Posterior cingulate gyrus (tissue), 11 donors: ENCODE results near the gene NCKAP5.
A peak's percentile ranks its signal among the peaks of the same experiment; 100 is the strongest.

Experiments
- DNase-seq, 10 donors: peaks; one replicate each; pipeline versions ENCODE4 v3.0.0 to v3.0.0-alpha.2; 2020 to 2021; ENCODE audit warnings: mixed read lengths in 3 of 10
- intact Hi-C: fragments of 100-400 bp; cut with DNase I; formaldehyde crosslinking; loops from one replicate; pipeline ENCODE4 v1.15.1; 2023

NCKAP5 gene

GRCh38 chr2:133568172-133568571 lies at the start of gene NCKAP5:
Gene NCKAP5, minus strand, starts transcription at chr2:133568463. Its CDS starts 50,937 bp downstream, at chr2:133517526.
- peak in 7 of 10 donors; percentile 21 to 90 (median 29) for DNase-seq
- intact Hi-C loops: loop anchor here (10.0 kb wide), 3 partner anchors 153 to 1023 kb away; partner anchors contain the start of gene LYPD1

DNA sequence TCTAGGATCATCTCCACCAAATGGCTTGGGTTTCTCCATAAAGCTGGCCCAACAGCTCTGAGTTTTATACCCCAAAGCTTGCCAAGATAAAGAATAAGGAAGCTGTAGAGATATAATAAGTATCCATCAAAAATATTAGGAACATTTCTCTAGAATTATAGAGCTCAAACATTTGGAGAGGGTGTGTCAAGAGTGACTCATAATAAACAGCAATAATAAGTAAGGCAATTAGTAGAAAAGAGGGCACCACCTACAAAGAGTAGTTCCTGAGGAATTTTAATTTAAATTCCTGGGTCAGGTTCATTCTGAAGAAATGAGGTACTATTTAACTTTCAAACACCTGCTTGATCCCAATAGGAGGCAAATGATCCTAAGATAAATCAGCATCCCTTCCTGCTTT lies 41.4 kb upstream of the NCKAP5 start:
- intact Hi-C loops: no loop called here
- DNase-seq: no peak

DNA sequence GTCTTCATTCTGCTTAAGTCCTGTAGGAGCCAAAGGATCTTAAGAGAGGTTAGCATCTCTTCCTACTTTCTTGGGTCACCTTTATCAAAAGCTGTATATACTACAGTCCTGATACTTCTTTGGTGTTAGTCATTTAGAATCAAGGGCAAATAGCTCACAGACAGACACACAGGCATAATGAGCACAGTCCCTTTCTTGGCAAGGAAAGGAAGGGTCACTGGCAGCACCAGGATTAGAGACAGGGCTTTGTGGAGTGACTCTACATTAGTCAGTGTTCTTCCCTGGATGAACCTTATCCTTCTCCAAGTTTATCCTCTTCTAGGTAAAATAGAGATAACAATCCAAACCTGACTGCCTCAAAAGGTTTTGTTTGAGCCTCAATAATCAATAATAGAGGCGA lies 40.0 kb upstream of the NCKAP5 start:
- intact Hi-C loops: no loop called here
- DNase-seq: no peak

DNA sequence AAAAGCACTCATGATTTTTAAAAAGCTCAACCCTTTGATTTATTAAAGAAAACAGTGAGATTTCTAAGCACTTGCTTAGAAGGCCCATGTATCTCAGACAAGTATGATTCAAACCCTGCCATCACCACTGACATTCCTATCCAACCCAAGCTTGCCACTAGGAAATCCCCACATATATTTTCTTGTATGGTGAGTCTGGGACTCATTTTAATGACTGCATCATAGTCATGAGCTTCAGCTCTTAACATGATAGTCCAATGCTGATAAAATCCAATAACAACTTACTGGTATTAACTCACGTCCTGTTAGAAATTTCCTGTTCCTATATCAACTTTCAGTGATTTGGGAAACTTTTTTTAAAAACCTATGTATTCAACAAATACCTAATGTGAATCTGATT lies 39.4 kb upstream of the NCKAP5 start:
- intact Hi-C loops: no loop called here
- DNase-seq: no peak

- intact Hi-C loops: no loop called here
- DNase-seq: no peak
Measured at GRCh38 chr2:133606616-133607015, 38.4 kb upstream of the NCKAP5 start.

DNA sequence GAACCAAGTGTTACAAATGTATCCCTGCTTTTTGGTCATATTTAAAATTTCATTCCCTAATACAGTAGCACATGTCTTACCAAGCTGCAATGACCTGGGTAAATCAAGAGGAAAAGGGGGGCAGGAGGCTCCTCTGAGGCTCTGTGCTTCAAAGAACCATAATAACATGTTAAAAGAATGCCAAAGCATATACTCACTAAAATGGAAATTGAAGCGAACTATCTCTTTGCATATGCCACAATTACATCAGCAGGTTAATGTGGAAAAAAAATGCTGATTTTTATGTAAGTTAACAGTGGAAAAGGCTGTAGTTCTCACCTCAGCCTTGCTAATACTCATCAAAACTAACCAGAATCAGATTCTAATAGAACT lies 37.5 kb upstream of the NCKAP5 start:
- DNase-seq: no peak
- intact Hi-C loops: no loop called here

DNA sequence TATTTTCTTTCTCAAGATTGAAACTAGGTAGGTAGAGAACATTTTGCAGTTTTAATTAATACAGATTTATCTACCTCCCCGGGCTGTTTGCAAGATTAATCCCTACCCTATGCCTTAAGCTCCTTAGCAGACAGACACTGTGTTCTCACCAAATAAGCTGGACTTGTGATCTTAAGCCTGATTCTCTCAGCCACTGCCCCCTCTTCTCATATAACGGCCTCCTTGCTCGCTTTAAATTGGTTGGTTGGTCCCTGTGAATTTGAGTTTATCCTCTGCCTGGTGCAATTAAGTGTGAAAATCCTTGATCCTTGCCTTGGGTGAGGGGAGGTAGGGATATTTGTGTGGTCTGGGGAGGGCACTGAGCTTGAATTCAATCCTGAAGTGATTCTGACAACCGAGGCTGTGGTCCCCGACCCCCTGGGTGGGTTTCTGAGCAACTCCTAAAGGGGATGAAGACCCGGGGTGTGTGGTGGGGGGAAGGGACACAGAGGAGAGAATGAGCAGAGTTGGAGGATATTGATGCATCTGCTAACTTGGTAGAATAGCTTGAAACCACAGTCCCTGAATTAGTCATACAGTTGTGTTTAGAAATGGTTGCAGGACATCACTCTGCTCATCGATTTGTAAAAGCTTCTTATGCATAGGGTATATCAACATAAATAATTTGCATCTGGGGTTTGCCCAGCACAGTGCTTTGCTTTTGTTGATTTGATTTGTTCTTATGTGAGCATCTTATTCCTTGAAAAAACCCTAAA lies 36.9 kb upstream of the NCKAP5 start:
- peak in 1 of 10 donors; percentile 48 for DNase-seq
- intact Hi-C loops: no loop called here

DNA sequence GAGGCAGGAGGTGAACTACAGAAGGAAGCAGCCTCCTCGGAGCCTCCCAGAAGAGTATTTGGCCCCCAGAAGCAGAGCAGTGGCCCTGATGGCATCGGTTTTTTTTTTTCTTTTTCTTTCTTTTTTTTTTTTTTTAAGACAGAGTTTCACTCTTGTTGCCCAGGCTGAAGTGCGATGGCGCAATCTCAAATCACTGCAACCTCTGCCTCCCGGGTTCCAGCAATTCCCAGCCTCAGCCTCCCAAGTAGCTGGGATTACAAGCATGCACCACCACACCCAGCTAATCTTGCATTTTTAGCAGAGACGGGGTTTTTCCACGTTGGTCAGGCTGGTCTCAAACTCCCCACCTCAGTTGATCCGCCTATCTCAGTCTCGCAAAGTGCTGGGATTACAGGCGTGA lies 34.8 kb upstream of the NCKAP5 start:
- peak in 2 of 10 donors; percentile 23 to 62 for DNase-seq
- intact Hi-C loops: loop anchor here (5.0 kb wide), 1 partner anchor 34 kb away; no protein-coding TSS in a partner anchor

DNA sequence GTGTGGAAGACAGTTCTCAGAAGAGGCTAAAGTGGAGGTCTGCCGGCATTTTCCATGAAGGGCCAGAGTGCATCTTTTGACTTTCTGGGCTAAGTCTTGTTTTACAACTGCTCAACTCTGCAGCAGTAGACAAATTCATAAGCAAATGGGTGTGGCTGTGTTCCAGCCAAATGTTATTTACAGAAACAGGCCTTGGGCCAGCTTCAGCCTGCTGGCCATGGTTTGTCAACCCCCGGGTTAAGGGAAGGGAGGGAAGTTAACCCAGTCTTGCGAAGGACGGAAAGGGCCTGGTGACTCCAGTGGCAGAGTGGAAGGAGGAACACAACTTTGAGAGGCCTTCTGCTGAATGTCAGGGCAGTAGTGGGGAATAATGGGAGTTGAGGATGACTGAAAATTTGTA lies 34.3 kb upstream of the NCKAP5 start:
- intact Hi-C loops: loop anchor here (5.0 kb wide), 1 partner anchor 35 kb away; no protein-coding TSS in a partner anchor
- peak in 1 of 10 donors; percentile 73 for DNase-seq

DNA sequence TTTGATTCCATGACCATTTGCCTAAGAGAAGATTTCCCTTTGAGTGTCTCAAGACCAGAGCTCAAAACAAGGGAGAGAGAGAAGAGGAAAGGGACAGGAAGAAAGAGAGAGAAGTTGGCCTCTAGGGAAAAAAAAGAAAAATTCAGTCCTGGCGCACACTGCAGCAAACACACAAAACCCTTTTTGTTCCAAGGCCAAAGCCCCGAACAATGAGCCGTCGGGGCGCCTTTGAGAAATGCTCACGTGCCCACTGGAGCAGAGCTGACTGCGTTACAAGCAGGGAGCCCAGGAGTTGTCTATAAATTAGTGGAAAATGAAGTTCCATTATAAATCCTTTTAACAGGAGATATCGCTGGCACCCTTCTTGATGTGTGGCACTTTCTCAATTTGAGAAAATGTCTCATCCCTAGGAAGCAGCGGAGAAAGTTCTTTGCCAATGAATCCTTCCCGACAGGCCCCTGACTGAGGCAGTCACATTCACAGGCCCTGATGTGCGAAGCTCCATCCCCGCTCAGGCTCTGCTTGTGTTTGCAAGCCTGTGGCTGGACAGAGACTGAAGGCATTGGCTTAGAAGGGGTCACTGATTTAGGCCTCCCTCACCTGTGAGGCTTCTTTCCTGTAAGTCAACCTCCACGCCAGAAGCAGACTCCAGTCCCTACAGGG lies 32.1 kb upstream of the NCKAP5 start:
- intact Hi-C loops: loop anchor here (5.0 kb wide), 1 partner anchor 37 kb away; no protein-coding TSS in a partner anchor
- DNase-seq: peak; percentile 48 to 95 (median 71)

DNA sequence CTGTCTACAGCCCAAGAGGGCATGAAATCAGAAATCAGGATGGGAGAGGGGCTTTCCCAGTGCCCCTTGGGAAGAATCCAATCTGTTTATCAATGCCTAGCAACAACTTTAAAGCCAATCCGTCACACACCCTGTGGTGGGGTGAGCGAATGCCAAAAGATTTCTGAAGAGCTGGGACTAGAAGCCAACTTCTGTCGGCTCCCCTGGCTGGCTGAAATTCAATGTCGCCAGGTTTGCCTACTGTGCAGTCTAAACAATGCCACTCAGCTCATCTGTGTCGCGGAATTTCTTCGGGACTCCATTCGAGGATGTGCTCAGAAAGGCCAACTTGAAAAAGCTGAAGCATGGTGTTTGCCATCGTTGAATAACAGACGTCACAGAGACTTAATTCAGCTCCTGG lies 31.5 kb upstream of the NCKAP5 start:
- DNase-seq: no peak
- intact Hi-C loops: loop anchor here (5.0 kb wide), 1 partner anchor 37 kb away; no protein-coding TSS in a partner anchor

DNA sequence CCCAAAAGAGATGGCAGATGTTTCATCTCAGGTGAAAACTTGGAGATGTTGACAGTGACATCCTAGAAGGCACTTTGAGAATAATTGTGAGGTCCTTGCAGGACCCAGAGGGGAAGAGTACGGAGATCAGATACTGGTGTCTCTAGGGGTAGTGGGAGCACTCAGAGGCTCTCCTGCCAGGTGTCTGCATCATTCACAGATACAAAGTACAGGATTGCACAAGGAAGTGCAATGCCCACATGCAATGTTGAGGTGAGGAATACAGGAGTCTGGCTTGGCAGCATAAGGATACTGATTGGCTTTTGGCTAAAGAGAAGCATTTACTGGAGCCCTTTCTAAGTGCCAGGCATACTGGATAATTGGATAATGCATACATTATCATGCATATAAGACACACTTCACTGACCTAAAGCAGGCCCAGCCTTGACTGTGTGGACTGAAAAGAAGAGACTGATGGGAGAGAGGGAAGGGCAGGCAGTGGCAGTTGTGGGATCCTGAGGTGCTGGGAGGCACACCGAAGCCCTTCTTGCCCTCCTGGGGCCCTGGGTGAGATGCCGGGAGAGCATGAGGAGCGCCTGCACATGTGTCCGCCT lies 31.0 kb upstream of the NCKAP5 start:
- intact Hi-C loops: no loop called here

DNA sequence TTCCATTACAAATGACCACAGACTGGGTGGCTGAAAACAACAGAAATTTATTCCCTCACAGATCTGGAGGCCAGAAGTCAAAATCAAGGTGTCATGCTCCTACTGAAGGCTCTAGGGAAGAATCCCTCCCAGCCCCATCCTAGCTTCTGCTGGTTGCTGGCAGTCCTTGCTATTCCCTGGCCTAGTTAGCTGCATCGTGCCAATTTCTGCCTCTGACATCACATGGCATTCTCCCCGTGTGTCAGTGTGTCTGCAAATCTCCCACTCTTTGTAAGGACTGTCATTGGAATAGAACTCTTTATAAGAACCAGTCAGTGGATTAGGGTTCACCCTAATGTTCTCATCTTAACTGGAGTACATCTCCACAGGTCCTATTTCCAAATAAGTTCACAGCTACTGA lies 30.5 kb upstream of the NCKAP5 start:
- intact Hi-C loops: no loop called here
- peak in 1 of 10 donors; percentile 76 for DNase-seq

More for the DNA sequence above, 31.0 kb upstream of the NCKAP5 start:
- DNase-seq: peak in 1 of 10 donors; percentile 55

DNA sequence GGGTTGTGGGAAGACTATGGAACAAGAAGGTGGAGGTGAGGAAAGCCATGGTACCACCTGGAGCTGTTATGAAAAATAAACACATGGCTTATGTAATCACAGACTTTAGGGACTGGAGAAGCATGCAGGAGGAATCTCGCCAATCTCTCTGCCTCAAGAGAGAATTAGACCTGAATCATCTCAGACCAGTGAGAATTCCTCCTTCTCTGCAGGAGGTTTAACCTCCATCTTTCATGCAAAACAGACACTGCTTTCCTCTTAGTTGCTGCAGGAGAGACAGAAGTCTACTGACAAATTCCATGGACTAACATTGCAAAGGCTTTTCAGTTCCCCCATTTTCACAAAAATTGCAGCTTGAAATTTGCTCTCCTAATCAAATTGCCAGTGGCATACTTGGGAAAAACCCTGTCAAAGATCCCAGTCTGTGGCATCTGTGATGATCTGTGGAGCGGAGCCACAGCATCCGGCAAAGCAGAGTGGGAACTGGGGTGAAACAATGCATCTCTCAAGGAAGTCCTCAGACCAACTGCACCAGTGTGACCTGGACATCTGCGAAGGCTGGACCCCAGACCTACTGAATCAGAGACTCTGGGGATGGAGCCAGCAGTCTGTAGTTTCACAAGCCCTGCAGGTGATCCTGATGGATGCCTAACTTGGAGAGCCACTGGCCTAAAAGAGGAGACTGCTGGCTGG lies 28.6 kb upstream of the NCKAP5 start:
- peak in 3 of 10 donors; percentile 39 to 58 (median 52) for DNase-seq
- intact Hi-C loops: no loop called here

GRCh38 chr2:133591164-133591563 lies 22.9 kb upstream of the NCKAP5 start:
- intact Hi-C loops: no loop called here
- peak; percentile 44 to 96 (median 77) for DNase-seq

- no peak for DNase-seq
- intact Hi-C loops: no loop called here
Measured at GRCh38 chr2:133589456-133589855, 21.2 kb upstream of the NCKAP5 start.

DNA sequence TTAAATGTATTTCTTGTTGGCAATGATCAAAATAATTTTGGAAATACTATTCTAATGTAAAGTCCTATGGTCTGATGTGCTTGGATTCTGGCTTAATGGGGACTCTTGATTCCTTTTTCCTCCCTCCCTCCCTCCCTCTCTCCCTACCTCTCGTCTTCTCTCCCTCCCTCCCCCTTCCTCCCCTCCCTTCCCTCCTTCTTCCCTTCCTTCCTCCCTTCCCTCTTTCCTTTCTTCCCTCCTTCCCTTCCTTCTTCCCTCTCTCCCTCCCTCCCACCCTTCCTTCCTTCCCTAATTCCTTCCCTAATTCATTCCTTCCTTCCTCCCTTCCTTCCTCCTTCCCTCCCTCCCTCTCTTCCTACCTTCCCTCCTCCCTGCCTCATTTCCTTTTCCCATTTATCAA lies 19.9 kb upstream of the NCKAP5 start:
- intact Hi-C loops: no loop called here
- DNase-seq: no peak

- DNase-seq: no peak
- intact Hi-C loops: no loop called here
Measured at GRCh38 chr2:133586978-133587377, 18.7 kb upstream of the NCKAP5 start.

DNA sequence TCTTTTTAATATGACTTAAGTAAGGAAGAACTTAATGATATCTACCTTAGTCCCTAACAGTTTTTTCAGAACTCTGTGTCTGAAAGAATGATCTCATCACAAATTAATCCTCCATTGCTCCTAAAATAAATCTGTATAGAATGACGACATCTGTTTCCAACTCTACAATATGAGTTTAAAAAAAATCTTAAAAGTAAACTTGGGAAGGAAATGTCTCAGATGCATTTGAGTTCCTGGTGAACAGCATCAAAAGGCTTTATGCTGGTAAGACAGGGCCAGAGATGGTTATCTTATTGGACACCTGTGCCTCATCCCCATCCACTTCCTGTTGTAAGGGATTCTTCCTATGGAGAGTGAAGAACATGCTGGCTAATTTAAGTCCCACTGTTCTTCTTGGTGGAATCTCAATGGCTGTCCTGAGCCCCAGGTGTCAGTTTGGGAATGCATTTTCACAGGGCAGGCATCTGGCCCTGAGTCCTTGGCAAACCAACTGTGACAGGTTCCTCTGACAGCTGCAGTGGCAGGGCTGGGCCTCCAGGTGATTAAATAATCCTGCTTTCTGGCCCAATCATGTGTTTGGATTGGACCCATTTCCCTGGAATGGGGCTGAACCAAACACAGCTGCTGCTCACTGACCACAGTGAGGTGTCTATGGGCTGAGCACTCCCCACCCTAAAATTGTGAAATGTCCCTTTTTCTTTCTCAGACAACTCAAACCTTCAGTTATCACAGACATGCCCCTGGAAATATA lies 12.9 kb upstream of the NCKAP5 start:
- intact Hi-C loops: no loop called here
- no peak for DNase-seq

GRCh38 chr2:133579274-133579673 lies 11.0 kb upstream of the NCKAP5 start:
- no peak for DNase-seq

More at GRCh38 chr2:133579274-133579673, 11.0 kb upstream of the NCKAP5 start:
- intact Hi-C loops: no loop called here
